GM10266 (cell line): ENCODE data around the gene ALK.

Source experiments
- DNase-seq: peaks from one replicate; pipeline ENCODE4 v3.0.0; 2012; ENCODE audit errors: extremely low spot score
- CTCF ChIP-seq: IDR thresholded peaks from 2 replicates; pipeline ENCODE4 v1.5.1; 2012; ENCODE audit warnings: mild to moderate bottlenecking, low read depth; ENCODE audit not compliant: control insufficient read depth, insufficient read depth; ENCODE audit errors: missing control alignments

The ALK gene

GRCh38 chr2:29405707-29406106 lies 515.7 kb downstream of the ALK start:
- no peak for TF ChIP-seq CTCF
- no peak for DNase-seq

- TF ChIP-seq CTCF, result no peak
- no peak for DNase-seq
These were observed 516.1 kb downstream of the ALK start for GRCh38 chr2:29405266-29405665.

- no peak for DNase-seq
- no peak for TF ChIP-seq CTCF
These were observed 519.4 kb downstream of the ALK start for GRCh38 chr2:29401994-29402393.

GRCh38 chr2:29400930-29401653 lies 520.3 kb downstream of the ALK start:
- no peak for DNase-seq
- no peak for TF ChIP-seq CTCF

GRCh38 chr2:29398384-29399237 lies 522.8 kb downstream of the ALK start:
- no peak for DNase-seq
- no peak for TF ChIP-seq CTCF

- DNase-seq, result no peak
These were observed 523.7 kb downstream of the ALK start for GRCh38 chr2:29397713-29398112.

More at GRCh38 chr2:29397713-29398112, 523.7 kb downstream of the ALK start:
- TF ChIP-seq CTCF, result no peak
